H9 (cell line): Measurements from ENCODE around the gene ASPN. TPM values are rescaled to one million over a fixed set of nuclear protein-coding genes. Genes with fewer than 3 reads are reported as not detected.

Experiments used
- DNase-seq: peaks from one replicate; pipeline ENCODE4 v3.0.0-alpha.2; 2017
- H2AFZ ChIP-seq: one replicate; pipeline ENCODE4 v1.6.1; 2013; ENCODE audit warnings: mild to moderate bottlenecking, low read length, control low read depth, moderate library complexity
- H2AK5ac ChIP-seq: 2 replicates; pipeline ENCODE4 v1.6.1; 2013; ENCODE audit warnings: low read length, control low read depth, mixed read lengths; ENCODE audit not compliant: insufficient read length
- H2BK120ac ChIP-seq: one replicate; pipeline ENCODE4 v1.6.1; 2013; ENCODE audit warnings: low read depth, mild to moderate bottlenecking, low read length, control low read depth, inconsistent platforms; ENCODE audit not compliant: poor library complexity, severe bottlenecking
- H2BK12ac ChIP-seq: 2 replicates; pipeline ENCODE4 v1.6.1; 2013; ENCODE audit warnings: low read length, control low read depth, mixed read lengths, low read depth; ENCODE audit not compliant: insufficient read length
- H2BK15ac ChIP-seq: 2 replicates; pipeline ENCODE4 v1.6.1; 2013; ENCODE audit warnings: low read depth, low read length, control low read depth
- H2BK20ac ChIP-seq: one replicate; pipeline ENCODE4 v1.6.1; 2013; ENCODE audit warnings: low read depth, mild to moderate bottlenecking, low read length, control low read depth, inconsistent platforms; ENCODE audit not compliant: poor library complexity, severe bottlenecking
- H2BK5ac ChIP-seq: 2 replicates; pipeline ENCODE4 v1.6.1; 2013; ENCODE audit warnings: low read length, control low read depth, mixed read lengths; ENCODE audit not compliant: insufficient read length
- H3K14ac ChIP-seq: 2 replicates; pipeline ENCODE4 v1.6.1; 2013; ENCODE audit warnings: low read length, control low read depth; ENCODE audit not compliant: insufficient read depth
- H3K18ac ChIP-seq: 2 replicates; pipeline ENCODE4 v1.6.1; 2013; ENCODE audit warnings: low read depth, mild to moderate bottlenecking, mixed read lengths, low read length, control low read depth; ENCODE audit not compliant: insufficient read length
- H3K23ac ChIP-seq: 2 replicates; pipeline ENCODE4 v1.6.1; 2013; ENCODE audit warnings: low read length, control low read depth, mixed read lengths, low read depth; ENCODE audit not compliant: insufficient read length
- H3K23me2 ChIP-seq: 2 replicates; pipeline ENCODE4 v1.6.1; 2013; ENCODE audit warnings: low read depth, mild to moderate bottlenecking, mixed read lengths, low read length, control low read depth; ENCODE audit not compliant: insufficient read length, poor library complexity, severe bottlenecking
- H3K27ac ChIP-seq: 2 replicates; pipeline ENCODE4 v1.5.1; 2013; ENCODE audit warnings: low read length, control low read depth, mixed read lengths, low read depth; ENCODE audit not compliant: insufficient read length
- H3K27me3 ChIP-seq: 2 replicates; pipeline ENCODE4 v1.6.1; 2013; ENCODE audit warnings: low read length, control low read depth, inconsistent platforms; ENCODE audit not compliant: insufficient read depth
- H3K4ac ChIP-seq: 2 replicates; pipeline ENCODE4 v1.6.1; 2013; ENCODE audit warnings: low read depth, mild to moderate bottlenecking, control low read depth, inconsistent platforms, low read length, moderate library complexity
- H3K4me1 ChIP-seq: 2 replicates; pipeline ENCODE4 v1.6.1; 2013; ENCODE audit warnings: low read length, control low read depth, inconsistent platforms; ENCODE audit not compliant: insufficient read depth
- H3K4me2 ChIP-seq: 2 replicates; pipeline ENCODE4 v1.6.1; 2013; ENCODE audit warnings: low read length, control low read depth, mixed read lengths; ENCODE audit not compliant: insufficient read length, insufficient read depth
- H3K56ac ChIP-seq: 2 replicates; pipeline ENCODE4 v1.6.1; 2013; ENCODE audit warnings: low read depth, mild to moderate bottlenecking, mixed read lengths, low read length, control low read depth; ENCODE audit not compliant: insufficient read length
- H3K79me1 ChIP-seq: 2 replicates; pipeline ENCODE4 v1.6.1; 2013; ENCODE audit warnings: low read depth, mild to moderate bottlenecking, moderate library complexity, low read length, control low read depth, inconsistent platforms; ENCODE audit not compliant: insufficient read depth, poor library complexity, severe bottlenecking
- H3K79me2 ChIP-seq: 2 replicates; pipeline ENCODE4 v1.6.1; 2013; ENCODE audit warnings: low read length, control low read depth, inconsistent platforms; ENCODE audit not compliant: insufficient read depth
- H3K9ac ChIP-seq: 2 replicates; pipeline ENCODE4 v1.6.1; 2013; ENCODE audit warnings: low read length, control low read depth, mixed read lengths; ENCODE audit not compliant: insufficient read length; ENCODE audit errors: extremely low read depth
- H3K9me3 ChIP-seq: one replicate; pipeline ENCODE4 v1.6.1; 2013; ENCODE audit warnings: low read depth, low read length, inconsistent platforms; ENCODE audit not compliant: control insufficient read depth
- H3T11ph ChIP-seq: one replicate; pipeline ENCODE4 v1.6.1; 2013; ENCODE audit warnings: mild to moderate bottlenecking, low read length, control low read depth, inconsistent platforms
- H4K20me1 ChIP-seq: one replicate; pipeline ENCODE4 v1.6.1; 2013; ENCODE audit not compliant: control insufficient read depth, insufficient read length, insufficient read depth
- H4K5ac ChIP-seq: 2 replicates; pipeline ENCODE4 v1.6.1; 2013; ENCODE audit warnings: low read depth, mild to moderate bottlenecking, mixed read lengths, low read length, control low read depth; ENCODE audit not compliant: insufficient read length
- H4K8ac ChIP-seq: replicated peaks from 2 replicates; pipeline ENCODE4 v1.6.1; 2013; ENCODE audit warnings: low read length, control low read depth, mixed read lengths, low read depth; ENCODE audit not compliant: insufficient read length
- H4K91ac ChIP-seq: 2 replicates; pipeline ENCODE4 v1.6.1; 2013; ENCODE audit warnings: low read depth, mild to moderate bottlenecking, moderate library complexity, mixed read lengths, low read length, control low read depth; ENCODE audit not compliant: insufficient read length
- H3K27ac Mint-ChIP-seq, 3 experiments: 2 replicates in 2 of 3; 3 replicates in 1 of 3; pipeline ENCODE4 v1.8.0; 2020 to 2021; ENCODE audit warnings: mixed read lengths in 3 of 3, mild to moderate bottlenecking in 1 of 3, moderate library complexity in 1 of 3
- H3K27me3 Mint-ChIP-seq: 2 replicates; pipeline ENCODE4 v1.8.0; 2021; ENCODE audit warnings: low read depth, mild to moderate bottlenecking, moderate library complexity, mixed read lengths
- H3K36me3 Mint-ChIP-seq, 3 experiments: 2 replicates in 2 of 3; 3 replicates in 1 of 3; pipeline ENCODE4 v1.8.0; 2020 to 2021; ENCODE audit warnings: low read depth in 3 of 3, mixed read lengths in 3 of 3; ENCODE audit not compliant: insufficient read depth in 1 of 3
- H3K4me1 Mint-ChIP-seq, 2 experiments: 2 replicates each; pipeline ENCODE4 v1.8.0; 2020; ENCODE audit warnings: mixed read lengths in 2 of 2
- H3K4me3 Mint-ChIP-seq, 2 experiments: 2 replicates in 1 of 2; 3 replicates in 1 of 2; pipeline ENCODE4 v1.8.0; 2020 to 2021; ENCODE audit warnings: mild to moderate bottlenecking in 2 of 2, mixed read lengths in 2 of 2, moderate library complexity in 1 of 2
- H3K9me3 Mint-ChIP-seq, 2 experiments: 2 replicates in 1 of 2; 3 replicates in 1 of 2; pipeline ENCODE4 v1.8.0; 2020; ENCODE audit warnings: mild to moderate bottlenecking in 2 of 2, mixed read lengths in 2 of 2, moderate library complexity in 1 of 2
- CTCF ChIP-seq: fragments of 200-600 bp; sonication (generic); conservative IDR thresholded peaks from 3 replicates; pipeline ENCODE4 v1.8.0; 2021; ENCODE audit warnings: antibody characterized with exemption, mild to moderate bottlenecking
- total RNA-seq: library from RNA; stranded (reverse); gene quantifications from 2 replicates; pipeline ENCODE4 v1.2.1, GENCODE V29; 2021

The ASPN gene
- total RNA-seq, 1 experiment from 2014 or later = not detected

GRCh38 chr9:92510747-92511146 is 28.4 kb upstream of the ASPN start:
- no peak overlapping the region for H2BK20ac ChIP-seq
- no peak overlapping the region for H4K91ac ChIP-seq
- no peak overlapping the region for H4K5ac ChIP-seq
- no peak overlapping the region for H3K27ac ChIP-seq
- no peaks in the 10 kb centered on the region for H4K20me1 ChIP-seq
- H2BK15ac ChIP-seq = no peak overlapping the region
- no peak overlapping the region for H3K4me3 Mint-ChIP-seq
- no peak for DNase-seq
- TF ChIP-seq CTCF = no peak
- H2AK5ac ChIP-seq = no peak overlapping the region
- no peak overlapping the region for H3K18ac ChIP-seq
- no peak overlapping the region for H3T11ph ChIP-seq
- H3K4me1 ChIP-seq = no peaks in the 10 kb centered on the region
- H2AFZ ChIP-seq = no peak overlapping the region
- no peak overlapping the region for H4K8ac ChIP-seq
- H3K56ac ChIP-seq = no peak overlapping the region
- no peak overlapping the region for H3K23ac ChIP-seq
- H3K9me3 ChIP-seq = no peaks in the 10 kb centered on the region
- no peaks in the 10 kb centered on the region for H3K27me3 Mint-ChIP-seq
- H3K14ac ChIP-seq = no peak overlapping the region
- H3K36me3 Mint-ChIP-seq = no peaks in the 10 kb centered on the region
- H3K4me2 ChIP-seq = no peak overlapping the region
- no peak overlapping the region for H2BK120ac ChIP-seq
- H3K4me1 Mint-ChIP-seq = peaks cover 6 to 7% of the 10 kb centered on the region in 2 experiments
- no peak overlapping the region for H3K27ac Mint-ChIP-seq
- H3K9me3 Mint-ChIP-seq = no peaks in the 10 kb centered on the region
- H3K23me2 ChIP-seq = no peaks in the 10 kb centered on the region
- H3K79me1 ChIP-seq = no peaks in the 10 kb centered on the region
- H3K27me3 ChIP-seq = no peaks in the 10 kb centered on the region
- no peak overlapping the region for H3K9ac ChIP-seq
- no peak overlapping the region for H3K4ac ChIP-seq
- no peaks in the 10 kb centered on the region for H3K79me2 ChIP-seq
- H2BK12ac ChIP-seq = no peak overlapping the region
- H2BK5ac ChIP-seq = no peak overlapping the region
